ENCODE results near the gene ZNF439. TPM values are rescaled to one million over a fixed set of nuclear protein-coding genes. Genes with fewer than 3 reads are reported as not detected.

The ZNF439 gene
- total and polyA plus RNA-seq, 2 of the 13 experiments (the other 11 are each of a cell fraction or from before 2014, with no cell fraction given): 2.9 to 4.9 TPM

- TF ChIP-seq FOSL2 (CRISPR knock-in tag; IDR thresholded peaks at IDR 0.05): peak; percentile 44
- no peak for TF ChIP-seq PHF5A (CRISPR knock-in tag; IDR thresholded peaks at IDR 0.05; ENCODE audit: low read depth, unreplicated experiment)
- no peak for TF ChIP-seq HOXA7 (CRISPR knock-in tag; IDR thresholded peaks at IDR 0.05)
- TF ChIP-seq GATAD1 (CRISPR knock-in tag; IDR thresholded peaks at IDR 0.05): 0 out of 2 replicates have a peak, but pooled peaks have one; percentile 46
- TF ChIP-seq ZNF460 (CRISPR knock-in tag; IDR thresholded peaks at IDR 0.05; ENCODE audit: borderline replicate concordance): no peak
- peak; percentile 70; the same call in 1 of the 2 replicates for TF ChIP-seq SP5 (CRISPR knock-in tag; IDR thresholded peaks at IDR 0.05; ENCODE audit: borderline replicate concordance, low read depth)
- TF ChIP-seq GATAD2A (CRISPR knock-in tag; IDR thresholded peaks at IDR 0.05): no peak
- TF ChIP-seq HMG20B (CRISPR knock-in tag; conservative IDR thresholded peaks at IDR 0.05): 0 out of 2 replicates have a peak, but pooled peaks have one; percentile 19
- 0 out of 2 replicates have a peak, but pooled peaks have one; percentile 48 for TF ChIP-seq MED1 (CRISPR knock-in tag; IDR thresholded peaks at IDR 0.05)
- peak; percentile 64 for TF ChIP-seq MAX (IDR thresholded peaks at IDR 0.05)
- TF ChIP-seq CHD4 (IDR thresholded peaks at IDR 0.05; ENCODE audit: borderline replicate concordance, low read length): no peak
- TF ChIP-seq ZKSCAN8 (CRISPR knock-in tag; IDR thresholded peaks at IDR 0.05; ENCODE audit: borderline replicate concordance): 0 out of 2 replicates have a peak, but pooled peaks have one; percentile 39
- TF ChIP-seq ZSCAN9 (CRISPR knock-in tag; IDR thresholded peaks at IDR 0.05; ENCODE audit: borderline replicate concordance): no peak
- TF ChIP-seq, protein P1, sequence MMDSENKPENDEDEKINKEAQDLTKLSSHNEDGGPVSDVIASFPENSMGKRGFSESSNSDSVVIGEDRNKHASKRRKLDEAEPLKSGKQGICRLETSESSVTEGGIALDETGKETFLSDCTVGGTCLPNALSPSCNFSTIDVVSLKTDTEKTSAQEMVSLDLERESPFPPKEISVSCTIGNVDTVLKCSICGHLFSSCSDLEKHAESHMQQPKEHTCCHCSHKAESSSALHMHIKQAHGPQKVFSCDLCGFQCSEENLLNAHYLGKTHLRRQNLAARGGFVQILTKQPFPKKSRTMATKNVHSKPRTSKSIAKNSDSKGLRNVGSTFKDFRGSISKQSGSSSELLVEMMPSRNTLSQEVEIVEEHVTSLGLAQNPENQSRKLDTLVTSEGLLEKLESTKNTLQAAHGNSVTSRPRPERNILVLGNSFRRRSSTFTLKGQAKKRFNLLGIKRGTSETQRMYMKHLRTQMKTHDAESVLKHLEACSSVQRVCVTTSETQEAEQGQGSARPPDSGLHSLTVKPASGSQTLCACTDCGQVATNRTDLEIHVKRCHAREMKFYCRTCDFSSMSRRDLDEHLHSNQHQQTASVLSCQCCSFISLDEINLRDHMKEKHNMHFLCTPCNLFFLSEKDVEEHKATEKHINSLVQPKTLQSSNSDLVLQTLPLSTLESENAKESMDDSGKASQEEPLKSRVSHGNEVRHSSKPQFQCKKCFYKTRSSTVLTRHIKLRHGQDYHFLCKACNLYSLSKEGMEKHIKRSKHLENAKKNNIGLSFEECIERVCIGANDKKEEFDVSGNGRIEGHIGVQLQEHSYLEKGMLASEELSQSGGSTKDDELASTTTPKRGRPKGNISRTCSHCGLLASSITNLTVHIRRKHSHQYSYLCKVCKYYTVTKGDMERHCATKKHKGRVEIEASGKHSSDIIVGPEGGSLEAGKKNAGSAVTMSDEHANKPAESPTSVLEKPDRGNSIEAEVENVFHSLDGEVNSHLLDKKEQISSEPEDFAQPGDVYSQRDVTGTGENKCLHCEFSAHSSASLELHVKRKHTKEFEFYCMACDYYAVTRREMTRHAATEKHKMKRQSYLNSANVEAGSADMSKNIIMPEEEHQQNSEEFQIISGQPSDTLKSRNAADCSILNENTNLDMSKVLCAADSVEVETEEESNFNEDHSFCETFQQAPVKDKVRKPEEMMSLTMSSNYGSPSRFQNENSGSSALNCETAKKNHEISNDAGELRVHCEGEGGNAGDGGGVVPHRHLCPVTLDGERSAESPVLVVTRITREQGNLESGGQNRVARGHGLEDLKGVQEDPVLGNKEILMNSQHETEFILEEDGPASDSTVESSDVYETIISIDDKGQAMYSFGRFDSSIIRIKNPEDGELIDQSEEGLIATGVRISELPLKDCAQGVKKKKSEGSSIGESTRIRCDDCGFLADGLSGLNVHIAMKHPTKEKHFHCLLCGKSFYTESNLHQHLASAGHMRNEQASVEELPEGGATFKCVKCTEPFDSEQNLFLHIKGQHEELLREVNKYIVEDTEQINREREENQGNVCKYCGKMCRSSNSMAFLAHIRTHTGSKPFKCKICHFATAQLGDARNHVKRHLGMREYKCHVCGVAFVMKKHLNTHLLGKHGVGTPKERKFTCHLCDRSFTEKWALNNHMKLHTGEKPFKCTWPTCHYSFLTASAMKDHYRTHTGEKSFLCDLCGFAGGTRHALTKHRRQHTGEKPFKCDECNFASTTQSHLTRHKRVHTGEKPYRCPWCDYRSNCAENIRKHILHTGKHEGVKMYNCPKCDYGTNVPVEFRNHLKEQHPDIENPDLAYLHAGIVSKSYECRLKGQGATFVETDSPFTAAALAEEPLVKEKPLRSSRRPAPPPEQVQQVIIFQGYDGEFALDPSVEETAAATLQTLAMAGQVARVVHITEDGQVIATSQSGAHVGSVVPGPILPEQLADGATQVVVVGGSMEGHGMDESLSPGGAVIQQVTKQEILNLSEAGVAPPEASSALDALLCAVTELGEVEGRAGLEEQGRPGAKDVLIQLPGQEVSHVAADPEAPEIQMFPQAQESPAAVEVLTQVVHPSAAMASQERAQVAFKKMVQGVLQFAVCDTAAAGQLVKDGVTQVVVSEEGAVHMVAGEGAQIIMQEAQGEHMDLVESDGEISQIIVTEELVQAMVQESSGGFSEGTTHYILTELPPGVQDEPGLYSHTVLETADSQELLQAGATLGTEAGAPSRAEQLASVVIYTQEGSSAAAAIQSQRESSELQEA (CRISPR knock-in tag; IDR thresholded peaks at IDR 0.05; ENCODE audit: not compliant biosample characterization): peak; percentile 80
- TF ChIP-seq MAFG (CRISPR knock-in tag; IDR thresholded peaks at IDR 0.05): no peak
- 0 out of 2 replicates have a peak, but pooled peaks have one; percentile 61 for TF ChIP-seq ZFP1 (CRISPR knock-in tag; IDR thresholded peaks at IDR 0.05)
- no peak for TF ChIP-seq ZC3H4 (CRISPR knock-in tag; IDR thresholded peaks at IDR 0.05; ENCODE audit: borderline replicate concordance)
- no peak for TF ChIP-seq RAD51 (IDR thresholded peaks at IDR 0.05; ENCODE audit: borderline replicate concordance)
- peak; percentile 54; the same call in 1 of the 2 replicates for TF ChIP-seq KLF11 (CRISPR knock-in tag; IDR thresholded peaks at IDR 0.05)
- peak; percentile 61; the same call in 1 of the 2 replicates for TF ChIP-seq ZNF709 (CRISPR knock-in tag; IDR thresholded peaks at IDR 0.05)
Measured at GRCh38 chr19:11814029-11814699, 34.4 kb upstream of the ZNF439 start, which contains the start of gene ZNF440 (continued).
